Gastrocnemius medialis (tissue), 4 donors: Measurements from ENCODE around the gene SYT14. TPM values are rescaled to one million over a fixed set of nuclear protein-coding genes. Genes with fewer than 3 reads are reported as not detected.

Experiments used
- ATAC-seq, 2 donors: fragments of 150-250 bp; one replicate each; pipeline ENCODE4 v1.9.1; 2016
- DNase-seq, 2 donors: peaks; one replicate each; pipeline ENCODE4 v3.0.0-alpha.2; 2019
- H3K27ac ChIP-seq, 4 donors: fragments of 200-600 bp; sonication (generic); 1 replicate in 1 of 4; 2 replicates in 3 of 4; pipeline ENCODE4 v1.5.1; 2016 to 2018; ENCODE audit warnings: mild to moderate bottlenecking in 2 of 4, moderate library complexity in 1 of 4
- H3K27me3 ChIP-seq, 3 donors: fragments of 200-600 bp; sonication (generic) in 2 of 3; 1 replicate in 1 of 3; 2 replicates in 2 of 3; pipeline versions ENCODE4 v1.5.1 to v1.6.0; 2016 to 2019; ENCODE audit warnings: mild to moderate bottlenecking in 1 of 3, moderate library complexity in 1 of 3
- H3K36me3 ChIP-seq, 2 donors: fragments of 200-600 bp; sonication (generic) in 1 of 2; one replicate each; pipeline ENCODE4 v1.5.1; 2017 to 2018
- H3K4me1 ChIP-seq, 2 donors: fragments of 200-600 bp; sonication (generic) in 1 of 2; one replicate each; pipeline ENCODE4 v1.5.1; 2016 to 2017; ENCODE audit warnings: mild to moderate bottlenecking in 2 of 2
- H3K4me3 ChIP-seq, 4 donors: fragments of 200-600 bp; sonication (generic) in 3 of 4; 1 replicate in 1 of 4; 2 replicates in 3 of 4; pipeline ENCODE4 v1.5.1; 2016 to 2019; ENCODE audit warnings: mild to moderate bottlenecking in 2 of 4
- H3K9me3 ChIP-seq, 3 donors: fragments of 200-600 bp; sonication (generic) in 2 of 3; 1 replicate in 1 of 3; 2 replicates in 2 of 3; pipeline ENCODE4 v1.5.1; 2016 to 2019
- POLR2A ChIP-seq, 2 donors: fragments of 450-650 bp; IDR thresholded peaks; one replicate each; pipeline ENCODE4 v1.6.1; 2017; ENCODE audit warnings: antibody characterized with exemption in 2 of 2, mild to moderate bottlenecking in 2 of 2, moderate library complexity in 2 of 2
- in situ Hi-C, 4 donors: fragments of 200-750 bp; cut with MboI; loops; one replicate each; pipeline versions ENCODE4 v1.15.0 to v1.8.0; 2017; ENCODE audit warnings: low sequenced_read_pairs in 4 of 4
- intact Hi-C: fragments of 100-400 bp; cut with DNase I; formaldehyde crosslinking; loops from one replicate; pipeline ENCODE4 v1.15.1; 2023; ENCODE audit warnings: low total_unique reads
- total RNA-seq, 4 donors: library from RNA; depleted of rRNA; stranded (reverse); fragments of >200 nt; gene quantifications; one replicate each; pipeline versions ENCODE4 v1.1.0 to v1.2.3, GENCODE V29; 2016
- TF ChIP-seq, protein P1 (sequence below), 5 experiments: fragments of 450-650 bp in 3 of 5; fragments of 200-600 bp in 2 of 5; sonication (generic) in 2 of 5; IDR thresholded peaks in 4 of 5; conservative IDR thresholded peaks in 1 of 5; 1 replicate in 4 of 5; 2 replicates in 1 of 5; pipeline ENCODE4 v1.5.1; 2016 to 2019; ENCODE audit warnings: antibody characterized with exemption in 5 of 5, mild to moderate bottlenecking in 3 of 5, moderate library complexity in 3 of 5

The SYT14 gene
- total RNA-seq, 4 donors from 2014 or later = 0.05 to 1.1 (median 0.11) TPM; not detected in 1

DNA sequence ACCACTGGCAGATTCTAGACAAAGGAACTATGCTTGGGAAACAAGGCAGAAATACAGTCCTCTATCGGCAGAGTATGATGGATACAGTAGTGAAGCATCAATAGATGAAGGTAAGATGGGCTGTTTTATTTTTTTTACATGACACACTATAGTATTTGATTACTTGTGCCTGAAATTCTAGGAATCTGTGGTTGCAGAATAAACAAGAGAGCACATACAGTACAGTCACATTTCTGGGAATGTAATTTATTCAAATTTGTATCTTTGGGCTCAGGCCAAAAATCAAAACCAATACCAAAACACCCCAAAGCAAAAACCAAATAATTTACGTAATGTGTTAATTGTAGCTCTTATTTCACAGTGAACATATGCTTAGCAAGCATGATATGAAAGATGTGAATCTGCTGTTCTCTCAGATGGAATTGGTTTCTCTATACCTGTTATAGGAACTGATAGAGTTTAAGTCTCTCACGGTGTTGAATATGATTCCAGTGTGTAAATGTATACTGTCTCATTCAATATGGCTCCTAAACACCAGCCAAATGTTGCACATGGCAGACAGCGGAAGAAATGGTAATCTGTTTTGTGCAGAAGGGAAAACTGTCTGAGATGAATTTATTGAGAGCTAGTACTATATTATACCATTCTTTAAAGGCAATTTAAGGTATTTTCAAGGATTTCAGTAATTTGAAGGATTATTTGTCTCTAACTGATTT, 83.3 kb downstream of the SYT14 start:
- H3K27ac ChIP-seq = no peak overlapping the region
- H3K9me3 ChIP-seq = no peaks in the 10 kb centered on the region
- no peaks in the 10 kb centered on the region for H3K36me3 ChIP-seq
- H3K27me3 ChIP-seq = no peaks in the 10 kb centered on the region
- in situ Hi-C loops (no loop called here), intact Hi-C loops (no loop called here)
- H3K4me1 ChIP-seq = no peaks in the 10 kb centered on the region
- ATAC-seq (no peak), DNase-seq (no peak)
- no peak for TF ChIP-seq POLR2A (IDR thresholded peaks at IDR 0.05)
- TF ChIP-seq, protein P1, sequence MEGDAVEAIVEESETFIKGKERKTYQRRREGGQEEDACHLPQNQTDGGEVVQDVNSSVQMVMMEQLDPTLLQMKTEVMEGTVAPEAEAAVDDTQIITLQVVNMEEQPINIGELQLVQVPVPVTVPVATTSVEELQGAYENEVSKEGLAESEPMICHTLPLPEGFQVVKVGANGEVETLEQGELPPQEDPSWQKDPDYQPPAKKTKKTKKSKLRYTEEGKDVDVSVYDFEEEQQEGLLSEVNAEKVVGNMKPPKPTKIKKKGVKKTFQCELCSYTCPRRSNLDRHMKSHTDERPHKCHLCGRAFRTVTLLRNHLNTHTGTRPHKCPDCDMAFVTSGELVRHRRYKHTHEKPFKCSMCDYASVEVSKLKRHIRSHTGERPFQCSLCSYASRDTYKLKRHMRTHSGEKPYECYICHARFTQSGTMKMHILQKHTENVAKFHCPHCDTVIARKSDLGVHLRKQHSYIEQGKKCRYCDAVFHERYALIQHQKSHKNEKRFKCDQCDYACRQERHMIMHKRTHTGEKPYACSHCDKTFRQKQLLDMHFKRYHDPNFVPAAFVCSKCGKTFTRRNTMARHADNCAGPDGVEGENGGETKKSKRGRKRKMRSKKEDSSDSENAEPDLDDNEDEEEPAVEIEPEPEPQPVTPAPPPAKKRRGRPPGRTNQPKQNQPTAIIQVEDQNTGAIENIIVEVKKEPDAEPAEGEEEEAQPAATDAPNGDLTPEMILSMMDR (IDR thresholded peaks at IDR 0.05 in 4 of 5, conservative IDR thresholded peaks at IDR 0.05 in 1 of 5) = no peak
- H3K4me3 ChIP-seq = no peak overlapping the region

DNA sequence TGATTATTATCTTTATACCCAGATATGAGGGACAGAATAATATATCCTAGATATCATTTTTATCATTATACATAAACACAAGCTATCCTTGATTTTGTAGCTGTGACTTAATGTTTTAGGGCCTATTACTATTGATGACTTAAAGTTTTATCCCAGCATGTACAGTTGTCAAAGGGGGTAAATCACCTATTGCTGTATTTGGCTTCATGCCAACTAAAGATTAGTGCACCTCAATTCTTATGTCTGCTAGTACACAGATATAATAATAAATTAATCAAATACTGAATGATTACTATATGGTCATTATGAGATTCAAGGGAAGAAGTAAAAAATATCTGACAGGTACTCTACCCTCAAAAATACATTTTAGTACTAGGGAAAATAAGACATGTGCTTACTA, 84.0 kb downstream of the SYT14 start:
- intact Hi-C loops (no loop called here), in situ Hi-C loops (no loop called here)
- Histone ChIP-seq H3K27me3 (no peaks in the 10 kb centered on the region), H3K4me3 (no peak overlapping the region), H3K9me3 (no peaks in the 10 kb centered on the region), H3K27ac (no peak overlapping the region), H3K4me1 (no peaks in the 10 kb centered on the region), H3K36me3 (no peaks in the 10 kb centered on the region)
- TF ChIP-seq, protein P1 (IDR thresholded peaks at IDR 0.05 in 4 of 5, conservative IDR thresholded peaks at IDR 0.05 in 1 of 5) = no peak
- TF ChIP-seq POLR2A (IDR thresholded peaks at IDR 0.05) = no peak
- DNase-seq = no peak
- no peak for ATAC-seq

DNA sequence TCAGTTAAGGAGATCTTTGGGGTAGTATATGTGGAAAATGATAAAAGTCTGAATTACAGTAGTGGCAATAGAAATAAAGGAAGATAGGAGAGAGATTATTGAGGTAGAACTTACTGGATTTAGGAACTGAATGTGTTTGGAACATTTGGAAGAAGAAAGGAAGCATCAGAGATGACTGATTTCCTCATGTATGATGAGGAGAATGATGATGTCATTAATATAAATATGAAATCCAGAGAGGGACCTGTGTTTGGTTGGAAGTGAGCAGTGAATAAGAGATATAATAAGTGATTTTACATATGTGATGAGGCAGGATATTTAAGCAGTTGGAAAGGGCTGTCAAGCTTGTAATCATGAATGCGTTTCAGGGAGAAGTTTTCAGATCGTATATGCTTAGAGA, 86.3 kb downstream of the SYT14 start:
- in situ Hi-C loops (no loop called here), intact Hi-C loops (no loop called here)
- H3K36me3 ChIP-seq = no peaks in the 10 kb centered on the region
- no peaks in the 10 kb centered on the region for H3K27me3 ChIP-seq
- H3K4me3 ChIP-seq = no peak overlapping the region
- no peak overlapping the region for H3K27ac ChIP-seq
- no peaks in the 10 kb centered on the region for H3K4me1 ChIP-seq
- TF ChIP-seq, protein P1 (IDR thresholded peaks at IDR 0.05 in 4 of 5, conservative IDR thresholded peaks at IDR 0.05 in 1 of 5) = no peak
- no peak for TF ChIP-seq POLR2A (IDR thresholded peaks at IDR 0.05)
- DNase-seq (no peak), ATAC-seq (no peak)
- no peaks in the 10 kb centered on the region for H3K9me3 ChIP-seq

DNA sequence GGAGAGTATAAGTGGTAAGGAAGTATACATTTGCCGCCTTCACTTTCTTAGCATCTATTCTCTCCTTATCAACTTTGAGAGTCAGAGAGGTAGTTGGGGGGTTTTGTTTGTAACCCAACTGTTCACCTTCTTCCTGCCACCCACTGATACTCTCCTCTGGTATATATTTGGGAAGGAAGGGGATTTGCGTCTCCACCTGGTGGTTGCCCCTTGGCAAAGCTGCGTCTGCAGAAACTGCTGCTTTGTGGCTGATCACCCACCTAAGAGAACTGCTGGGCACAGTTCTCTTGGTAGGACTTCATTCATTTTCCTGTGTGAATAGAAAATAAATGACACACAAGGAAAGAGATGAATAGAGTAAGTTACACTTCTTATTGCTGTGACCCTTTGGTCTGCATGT, 87.0 kb downstream of the SYT14 start:
- intact Hi-C loops (no loop called here), in situ Hi-C loops (no loop called here)
- Histone ChIP-seq H3K4me1 (no peaks in the 10 kb centered on the region), H3K36me3 (no peaks in the 10 kb centered on the region), H3K4me3 (no peak overlapping the region), H3K9me3 (no peaks in the 10 kb centered on the region), H3K27me3 (no peaks in the 10 kb centered on the region), H3K27ac (no peak overlapping the region)
- DNase-seq (no peak), ATAC-seq (no peak)
- no peak for TF ChIP-seq POLR2A (IDR thresholded peaks at IDR 0.05)
- TF ChIP-seq, protein P1 (IDR thresholded peaks at IDR 0.05 in 4 of 5, conservative IDR thresholded peaks at IDR 0.05 in 1 of 5) = no peak

DNA sequence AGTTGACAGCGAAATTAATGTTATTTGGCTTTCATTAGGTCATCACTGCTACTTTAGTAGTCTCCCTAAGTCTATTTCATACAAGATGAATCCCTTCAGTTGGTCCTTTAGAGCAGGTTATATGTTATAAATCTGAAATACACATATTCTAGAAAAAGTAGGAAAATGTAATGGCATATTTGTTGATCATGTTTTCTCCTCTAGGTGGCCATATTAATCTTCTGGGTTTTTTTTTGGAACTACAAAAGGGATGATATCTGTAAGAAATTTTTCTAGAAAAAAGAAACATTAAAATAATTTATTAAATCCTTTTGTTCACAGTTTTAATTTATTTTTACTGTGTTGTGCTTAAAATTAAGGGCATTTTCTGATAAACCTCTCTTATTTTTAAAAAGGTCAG, 87.9 kb downstream of the SYT14 start:
- Histone ChIP-seq H3K36me3 (no peaks in the 10 kb centered on the region), H3K9me3 (no peaks in the 10 kb centered on the region), H3K4me3 (no peak overlapping the region), H3K27me3 (no peaks in the 10 kb centered on the region), H3K4me1 (no peaks in the 10 kb centered on the region), H3K27ac (no peak overlapping the region)
- DNase-seq (no peak), ATAC-seq (no peak)
- no peak for TF ChIP-seq POLR2A (IDR thresholded peaks at IDR 0.05)
- TF ChIP-seq, protein P1 (IDR thresholded peaks at IDR 0.05 in 4 of 5, conservative IDR thresholded peaks at IDR 0.05 in 1 of 5) = no peak
- in situ Hi-C loops (no loop called here), intact Hi-C loops (no loop called here)
